Activated naive CD4-positive, alpha-beta T cell treated with anti-CD3 and anti-CD28 coated beads for 36 hours (primary cell): Measurements from ENCODE around the gene CDC23. TPM values are rescaled to one million over a fixed set of nuclear protein-coding genes. Genes with fewer than 3 reads are reported as not detected.

ENCODE experiments used
- CTCF ChIA-PET: fragments of 350-600 bp; sonication (Branson Sonifier 250); formaldehyde crosslinking; loops from one replicate; lab custom pipeline; 2021; ENCODE audit warnings: antibody characterized with exemption; lab: Charles Lee
- DNase-seq: peaks from one replicate; pipeline ENCODE4 v3.0.0-alpha.2; 2020
- H3K27ac Mint-ChIP-seq: one replicate; pipeline ENCODE4 v1.8.0; 2021; ENCODE audit warnings: mild to moderate bottlenecking, mixed read lengths
- H3K27me3 Mint-ChIP-seq: one replicate; pipeline ENCODE4 v1.8.0; 2021; ENCODE audit warnings: low read depth, mixed read lengths
- H3K36me3 Mint-ChIP-seq: one replicate; pipeline ENCODE4 v1.8.0; 2021; ENCODE audit warnings: low read depth, mixed read lengths
- H3K4me1 Mint-ChIP-seq: one replicate; pipeline ENCODE4 v1.8.0; 2021; ENCODE audit warnings: low read depth, mixed read lengths
- H3K4me3 Mint-ChIP-seq: one replicate; pipeline ENCODE4 v1.8.0; 2021; ENCODE audit warnings: mild to moderate bottlenecking, moderate library complexity, mixed read lengths
- H3K9me3 Mint-ChIP-seq: one replicate; pipeline ENCODE4 v1.8.0; 2021; ENCODE audit warnings: mixed read lengths
- intact Hi-C: fragments of 100-400 bp; cut with micrococcal nuclease; formaldehyde crosslinking; loops from one replicate; pipeline ENCODE4 v1.15.1; 2023
- total RNA-seq, 2 experiments: library from RNA; stranded (reverse); gene quantifications; one replicate each; pipeline ENCODE4 v1.2.3, GENCODE V29; 2021

The CDC23 gene
- total RNA-seq, 2 experiments from 2014 or later, result 44.3 to 47.2 TPM

DNA sequence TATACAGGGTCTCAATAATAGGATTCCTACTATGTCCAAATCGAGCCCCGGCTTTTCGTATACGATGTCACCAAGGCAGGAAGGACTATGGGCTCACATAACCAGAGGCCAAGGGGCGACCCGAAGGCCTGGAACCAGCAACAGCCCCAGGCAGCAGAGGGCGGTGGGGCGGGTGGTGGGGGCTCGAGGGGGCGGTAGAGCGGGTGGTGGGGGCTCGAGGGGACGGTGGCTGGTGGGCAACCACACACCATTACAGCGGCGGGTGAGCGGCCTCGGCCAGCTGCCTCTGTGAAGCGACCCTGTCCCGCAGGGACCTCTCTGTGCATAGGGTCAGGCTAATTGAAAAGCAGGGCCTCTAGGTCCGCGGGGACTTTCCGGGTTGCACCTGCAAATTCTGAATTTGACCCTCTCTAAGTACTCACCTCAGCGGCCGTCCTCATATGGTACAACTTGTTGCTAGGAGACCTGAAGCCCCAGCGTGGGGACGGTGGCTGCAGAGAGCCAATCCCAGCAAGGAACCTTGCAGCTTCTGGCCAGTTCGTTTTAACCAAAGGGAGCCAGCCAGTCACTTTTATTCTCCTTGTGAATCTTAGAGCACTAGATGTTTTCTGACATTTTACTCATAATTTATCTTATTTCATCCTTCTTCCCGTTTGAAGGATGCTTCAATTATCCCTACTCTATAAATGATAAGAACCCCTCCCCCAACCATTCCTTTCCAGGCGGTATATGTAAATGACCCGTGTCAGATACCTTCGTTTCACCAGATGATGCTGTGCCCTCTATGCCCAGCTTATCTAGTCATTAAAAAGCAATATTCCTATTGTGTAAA is 74.0 kb downstream of the CDC23 start, which contains the start of gene NME5:
Gene NME5, minus strand, starts transcription at position 480 of the 832 bp plus-strand sequence. CDS start 648 bp downstream, outside the sequence.
- H3K4me1 Mint-ChIP-seq, result peaks cover 4% of the 10 kb centered on the region
- H3K27me3 Mint-ChIP-seq, result peaks cover 13% of the 10 kb centered on the region
- no peaks in the 10 kb centered on the region for H3K36me3 Mint-ChIP-seq
- H3K4me3 Mint-ChIP-seq, result no peak within 1 kb of the TSS
- no peaks in the 10 kb centered on the region for H3K9me3 Mint-ChIP-seq
- CTCF ChIA-PET, result interaction anchor here (1.7 kb wide), 2 partner anchors 61 to 70 kb away, joined by 6 to 8 read pairs; no protein-coding TSS in a partner anchor
- peak; percentile 7 for DNase-seq
- intact Hi-C loops, result loop anchor here (10.0 kb wide), 1 partner anchor 474 kb away; no protein-coding TSS in a partner anchor
- no peak within 1 kb of the TSS for H3K27ac Mint-ChIP-seq

Other genes with a start within 250 kb of the CDC23 start
- gene FAM13B, start 180.2 kb downstream of the CDC23 start, total RNA-seq, result 10 to 100 TPM in 1 of 2 experiments, 1 to 10 TPM in 1; 9.4 to 14.5 TPM
- gene WNT8A, start 129.3 kb downstream of the CDC23 start, total RNA-seq, result not detected
- not detected for gene NME5, start 73.9 kb downstream of the CDC23 start, total RNA-seq
- 10 to 100 TPM; 94.8 to 95.6 TPM for gene BRD8, start 34.7 kb downstream of the CDC23 start, total RNA-seq
- 10 to 100 TPM; 78.9 to 81.9 TPM for gene KIF20A, start 34.2 kb downstream of the CDC23 start, total RNA-seq
- gene GFRA3, start 61.3 kb upstream of the CDC23 start, total RNA-seq, result not detected
- gene CDC25C, start 118.5 kb upstream of the CDC23 start, total RNA-seq, result 10 to 100 TPM; 23.2 to 26.6 TPM
- gene FAM53C, start 124.9 kb upstream of the CDC23 start, total RNA-seq, result 10 to 100 TPM; 20.7 to 21.8 TPM
- 10 to 100 TPM; 33.4 to 36.2 TPM for gene KDM3B, start 139.4 kb upstream of the CDC23 start, total RNA-seq
- gene REEP2, start 225.7 kb upstream of the CDC23 start, total RNA-seq, result 1 to 10 TPM; 1.8 to 2.2 TPM